Mesenchymal stem cell (in vitro differentiated cells and primary cell): ENCODE results near the gene PHF3.

Source experiments
- DNase-seq: peaks from one replicate; pipeline ENCODE4 v3.0.0-alpha.2; 2013
- H2AFZ ChIP-seq: one replicate; pipeline ENCODE4 v1.6.1; 2013; ENCODE audit warnings: low read depth, mild to moderate bottlenecking, control low read depth, inconsistent platforms, low read length, moderate library complexity
- H2AK5ac ChIP-seq: 2 replicates; pipeline ENCODE4 v1.6.1; 2013; ENCODE audit warnings: low read length, moderate library complexity, mild to moderate bottlenecking, inconsistent platforms; ENCODE audit not compliant: severe bottlenecking
- H2BK120ac ChIP-seq: one replicate; pipeline ENCODE4 v1.6.1; 2013; ENCODE audit warnings: low read depth, mild to moderate bottlenecking, inconsistent platforms, low read length, moderate library complexity
- H2BK12ac ChIP-seq, 2 experiments: one replicate each; pipeline ENCODE4 v1.6.1; 2013; ENCODE audit warnings: inconsistent platforms in 2 of 2, low read length in 2 of 2, mild to moderate bottlenecking in 2 of 2, moderate library complexity in 2 of 2, control low read depth in 1 of 2
- H2BK15ac ChIP-seq: one replicate; pipeline ENCODE4 v1.6.1; 2013; ENCODE audit warnings: mild to moderate bottlenecking, low read depth, inconsistent platforms; ENCODE audit not compliant: poor library complexity, severe bottlenecking
- H2BK5ac ChIP-seq: 2 replicates; pipeline ENCODE4 v1.6.1; 2013; ENCODE audit warnings: low read depth, mild to moderate bottlenecking, low read length, control low read depth, inconsistent platforms; ENCODE audit not compliant: poor library complexity, severe bottlenecking
- H3K14ac ChIP-seq, 2 experiments: one replicate each; pipeline ENCODE4 v1.6.1; 2013; ENCODE audit warnings: inconsistent platforms in 2 of 2, low read length in 2 of 2, control low read depth in 1 of 2, mild to moderate bottlenecking in 1 of 2, moderate library complexity in 1 of 2
- H3K18ac ChIP-seq, 2 experiments: one replicate each; pipeline ENCODE4 v1.6.1; 2013; ENCODE audit warnings: inconsistent platforms in 2 of 2, low read length in 2 of 2, control low read depth in 1 of 2, low read depth in 1 of 2, mild to moderate bottlenecking in 1 of 2
- H3K23ac ChIP-seq, 2 experiments: one replicate each; pipeline ENCODE4 v1.6.1; 2013; ENCODE audit warnings: inconsistent platforms in 2 of 2, low read length in 2 of 2, mild to moderate bottlenecking in 2 of 2, moderate library complexity in 2 of 2, control low read depth in 1 of 2
- H3K27ac ChIP-seq: 2 replicates; pipeline ENCODE4 v1.5.1; 2013; ENCODE audit warnings: mild to moderate bottlenecking, moderate library complexity, low read length, control low read depth, inconsistent platforms; ENCODE audit not compliant: poor library complexity, severe bottlenecking
- H3K27me3 ChIP-seq, 2 experiments: 2 replicates each; pipeline versions ENCODE4 v1.6.1 to v1.7.0; 2013; ENCODE audit warnings: low read length in 2 of 2, mild to moderate bottlenecking in 2 of 2, moderate library complexity in 2 of 2, control low read depth in 1 of 2, inconsistent platforms in 1 of 2; ENCODE audit not compliant: control insufficient read depth in 1 of 2, insufficient read depth in 1 of 2
- H3K36me3 ChIP-seq, 2 experiments: 2 replicates each; pipeline versions ENCODE4 v1.6.1 to v1.7.0; 2013; ENCODE audit warnings: low read length in 2 of 2, control low read depth in 1 of 2, inconsistent platforms in 1 of 2, low read depth in 1 of 2, mild to moderate bottlenecking in 1 of 2; ENCODE audit not compliant: insufficient read depth in 2 of 2, control insufficient read depth in 1 of 2
- H3K4ac ChIP-seq, 2 experiments: one replicate each; pipeline ENCODE4 v1.6.1; 2013; ENCODE audit warnings: inconsistent platforms in 2 of 2, low read length in 2 of 2, mild to moderate bottlenecking in 2 of 2, moderate library complexity in 2 of 2, control low read depth in 1 of 2, low read depth in 1 of 2
- H3K4me1 ChIP-seq: 2 replicates; pipeline ENCODE4 v1.6.1; 2013; ENCODE audit warnings: low read depth, low read length, control low read depth; ENCODE audit not compliant: control insufficient read depth, insufficient read depth
- H3K4me2 ChIP-seq: 2 replicates; pipeline ENCODE4 v1.6.1; 2013; ENCODE audit warnings: low read length, mild to moderate bottlenecking, inconsistent platforms; ENCODE audit not compliant: poor library complexity, severe bottlenecking
- H3K4me3 ChIP-seq, 2 experiments: 2 replicates each; pipeline versions ENCODE4 v1.5.1 to v1.7.0; 2013; ENCODE audit warnings: low read length in 2 of 2, mild to moderate bottlenecking in 2 of 2, control low read depth in 1 of 2, low read depth in 1 of 2; ENCODE audit not compliant: insufficient read depth in 1 of 2
- H3K79me1 ChIP-seq: replicated peaks from 2 replicates; pipeline ENCODE4 v1.6.1; 2013; ENCODE audit warnings: mild to moderate bottlenecking, control low read depth, low read length, inconsistent platforms; ENCODE audit not compliant: poor library complexity, severe bottlenecking
- H3K9ac ChIP-seq: 2 replicates; pipeline ENCODE4 v1.7.0; 2013; ENCODE audit warnings: mild to moderate bottlenecking, low read length, moderate library complexity
- H3K9me3 ChIP-seq: 2 replicates; pipeline ENCODE4 v1.7.0; 2013; ENCODE audit warnings: mild to moderate bottlenecking, low read length; ENCODE audit not compliant: control insufficient read depth
- H4K8ac ChIP-seq: one replicate; pipeline ENCODE4 v1.6.1; 2013; ENCODE audit warnings: inconsistent platforms, mild to moderate bottlenecking, low read length, moderate library complexity
- H4K91ac ChIP-seq: one replicate; pipeline ENCODE4 v1.6.1; 2013; ENCODE audit warnings: mild to moderate bottlenecking, low read length, inconsistent platforms
- WGBS: methylation state at CpG from one replicate; pipeline ENCODE4 v1.1.7; 2013; ENCODE audit warnings: mixed read lengths; 5-methylcytosine and 5-hydroxymethylcytosine counted together

PHF3 gene

GRCh38 chr6:63730311-63730710 is 94.7 kb downstream of the PHF3 start:
- Histone ChIP-seq H3K9ac (no peak overlapping the region), H3K4ac (no peak overlapping the region), H2AFZ (no peak overlapping the region), H3K27me3 (no peaks in the 10 kb centered on the region), H2BK5ac (no peak overlapping the region), H3K14ac (no peak overlapping the region), H3K18ac (no peak overlapping the region), H3K79me1 (no peaks in the 10 kb centered on the region), H3K36me3 (no peaks in the 10 kb centered on the region), H4K8ac (no peak overlapping the region), H4K91ac (no peak overlapping the region), H3K4me2 (no peak overlapping the region), H3K4me1 (no peaks in the 10 kb centered on the region), H3K23ac (no peak overlapping the region), H3K9me3 (no peaks in the 10 kb centered on the region), H2BK15ac (no peak overlapping the region), H2BK120ac (no peak overlapping the region), H3K27ac (no peak overlapping the region), H2AK5ac (no peak overlapping the region), H3K4me3 (no peak overlapping the region), H2BK12ac (no peak overlapping the region)
- DNase-seq = no peak

GRCh38 chr6:63731930-63732329 is 96.3 kb downstream of the PHF3 start:
- Histone ChIP-seq H2BK15ac (no peak overlapping the region), H4K91ac (no peak overlapping the region), H3K18ac (no peak overlapping the region), H2BK5ac (no peak overlapping the region), H2BK12ac (no peak overlapping the region), H2BK120ac (no peak overlapping the region), H3K79me1 (no peaks in the 10 kb centered on the region), H3K4me1 (no peaks in the 10 kb centered on the region), H4K8ac (no peak overlapping the region), H3K4me3 (no peak overlapping the region), H2AFZ (no peak overlapping the region), H3K14ac (no peak overlapping the region), H3K36me3 (no peaks in the 10 kb centered on the region), H3K4me2 (no peak overlapping the region), H3K27ac (no peak overlapping the region), H3K9ac (no peak overlapping the region), H3K23ac (no peak overlapping the region), H2AK5ac (no peak overlapping the region), H3K4ac (no peak overlapping the region), H3K27me3 (no peaks in the 10 kb centered on the region), H3K9me3 (peaks cover 5% of the 10 kb centered on the region)
- peak; percentile 3 for DNase-seq
- 70% methylated on average over 1 of the region's 3 CpGs for WGBS

- Histone ChIP-seq H4K8ac (no peak overlapping the region), H3K4me1 (no peaks in the 10 kb centered on the region), H2BK5ac (no peak overlapping the region), H2BK12ac (no peak overlapping the region), H3K23ac (no peak overlapping the region), H3K4me3 (no peak overlapping the region), H3K4me2 (no peak overlapping the region), H3K4ac (no peak overlapping the region), H3K27me3 (no peaks in the 10 kb centered on the region), H4K91ac (no peak overlapping the region), H3K36me3 (no peaks in the 10 kb centered on the region), H3K18ac (no peak overlapping the region), H3K14ac (no peak overlapping the region), H3K9me3 (peaks cover 5% of the 10 kb centered on the region), H2BK15ac (no peak overlapping the region), H3K79me1 (no peaks in the 10 kb centered on the region), H3K9ac (no peak overlapping the region), H2AFZ (no peak overlapping the region), H2AK5ac (no peak overlapping the region), H2BK120ac (no peak overlapping the region), H3K27ac (no peak overlapping the region)
- 59% methylated on average over 2 of the region's 2 CpGs for WGBS
- peak; percentile 3 for DNase-seq
Measured at GRCh38 chr6:63732336-63732735, 96.7 kb downstream of the PHF3 start.

- DNase-seq = no peak
- Histone ChIP-seq H2BK12ac (no peak overlapping the region), H3K4me1 (no peaks in the 10 kb centered on the region), H3K4me2 (no peak overlapping the region), H3K14ac (no peak overlapping the region), H3K36me3 (no peaks in the 10 kb centered on the region), H2BK15ac (no peak overlapping the region), H3K9ac (no peak overlapping the region), H2BK5ac (no peak overlapping the region), H3K4ac (no peak overlapping the region), H3K9me3 (peaks cover 5% of the 10 kb centered on the region), H4K8ac (no peak overlapping the region), H2AK5ac (no peak overlapping the region), H3K4me3 (no peak overlapping the region), H3K23ac (no peak overlapping the region), H3K79me1 (no peaks in the 10 kb centered on the region), H4K91ac (no peak overlapping the region), H3K27ac (no peak overlapping the region), H2AFZ (no peak overlapping the region), H3K18ac (no peak overlapping the region), H2BK120ac (no peak overlapping the region), H3K27me3 (no peaks in the 10 kb centered on the region)
- WGBS = 67% methylated on average over 2 of the region's 3 CpGs
Measured at GRCh38 chr6:63734923-63735322, 99.3 kb downstream of the PHF3 start.
